GM19025 (cell line): ENCODE data around the gene MTUS2.
"Not testable (repeated sequence)": the region's sequence is repeated elsewhere in the genome, so short reads cannot be mapped to it uniquely, and the experiment has no call there.

Experiments
- ATAC-seq: cut with Tn5 transposase; IDR thresholded peaks from one replicate; pipeline ENCODE4 v1.9.1; 2021; ENCODE audit warnings: mild to moderate bottlenecking, low read depth, moderate library complexity; ENCODE audit not compliant: unreplicated experiment

Gene MTUS2

DNA sequence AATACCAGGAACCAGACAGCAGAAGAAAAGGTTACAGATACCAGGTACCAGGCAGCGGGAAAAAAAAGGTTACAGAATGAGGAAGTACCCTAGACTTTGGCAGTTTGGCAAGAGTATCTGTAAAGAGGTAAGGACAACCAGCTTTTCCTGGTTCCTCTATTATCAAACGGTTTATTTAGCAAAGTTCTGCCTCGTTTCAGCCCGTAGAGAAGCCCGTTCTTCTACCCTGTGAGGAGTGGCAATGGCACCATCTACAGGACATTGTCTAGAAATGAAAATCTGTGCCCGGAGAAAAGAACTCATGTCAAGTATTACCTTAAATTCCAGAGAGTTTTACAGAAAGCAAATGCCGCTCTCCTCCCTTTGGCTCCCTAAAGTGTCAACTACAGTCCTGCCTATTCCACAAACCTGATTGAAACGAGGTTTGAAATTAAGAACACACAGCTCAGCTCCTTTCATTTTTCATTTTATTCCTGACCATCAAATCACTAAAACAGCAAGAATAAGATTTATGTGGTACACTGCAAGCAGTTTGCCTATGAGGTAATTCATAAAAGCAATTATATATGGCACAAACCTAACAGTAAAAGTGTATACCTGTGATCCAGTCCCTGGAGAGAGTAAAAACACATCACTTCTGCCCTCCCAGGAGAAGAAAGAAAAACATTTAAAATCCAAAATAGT is 549.1 kb downstream of the MTUS2 start:
- no peak for ATAC-seq

DNA sequence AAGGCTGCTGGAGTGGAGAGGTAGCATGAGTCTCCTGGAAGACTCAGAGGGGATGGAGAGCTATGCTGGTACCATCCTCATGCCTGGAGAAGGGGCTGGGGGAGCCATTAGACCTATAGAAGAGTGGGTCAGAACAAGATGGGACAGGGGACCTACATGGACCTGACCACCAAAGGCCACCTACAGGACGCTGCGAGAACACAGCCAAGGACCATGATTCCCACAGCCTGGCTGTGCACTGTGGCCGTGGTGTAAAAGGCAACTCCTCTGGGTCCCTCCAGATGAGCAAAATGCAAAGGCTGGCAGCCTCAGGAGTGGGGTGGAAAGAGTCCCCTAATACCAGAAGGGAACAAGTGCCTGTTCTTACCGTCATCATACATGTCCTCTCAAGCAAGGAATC is 559.1 kb downstream of the MTUS2 start:
- ATAC-seq, result no peak

DNA sequence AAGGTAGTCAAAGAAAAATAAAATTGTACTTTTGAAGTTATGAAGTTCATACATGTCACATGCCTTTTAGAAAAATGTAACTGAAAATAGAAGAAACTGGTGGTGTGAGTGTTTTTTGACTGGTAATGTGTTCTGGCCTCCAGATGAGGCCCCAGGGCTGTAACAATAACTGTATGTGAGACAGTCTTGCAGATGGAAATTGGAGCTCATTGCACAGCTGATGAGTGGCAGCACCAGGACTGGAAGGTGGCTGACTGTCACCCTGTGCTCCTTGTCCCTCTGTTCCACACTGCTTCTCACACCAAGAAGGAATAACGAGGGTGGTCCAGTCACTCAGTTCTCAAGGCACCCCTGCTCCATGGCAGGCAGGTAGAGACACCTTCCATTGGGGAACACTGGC is 559.7 kb downstream of the MTUS2 start:
- no peak for ATAC-seq

DNA sequence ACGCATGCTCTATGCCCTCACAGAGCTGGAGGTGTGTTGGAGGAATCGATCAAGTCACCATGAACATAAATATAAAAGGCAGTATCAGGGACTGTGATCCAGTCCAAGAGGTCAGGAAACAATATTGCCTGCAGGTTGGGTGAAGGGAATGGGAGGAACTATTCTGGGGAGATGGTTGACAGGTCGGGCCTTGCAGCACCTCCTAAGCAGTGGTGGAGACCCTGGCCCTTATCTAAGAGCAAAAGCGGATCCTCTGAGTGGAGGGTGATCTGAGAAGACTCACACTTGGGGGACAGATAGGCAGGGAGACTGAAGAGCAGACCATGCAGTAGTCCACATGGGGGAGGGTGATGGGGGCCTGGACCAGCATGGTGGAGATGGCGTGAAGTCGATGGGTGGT is 561.9 kb downstream of the MTUS2 start:
- ATAC-seq, result no peak

DNA sequence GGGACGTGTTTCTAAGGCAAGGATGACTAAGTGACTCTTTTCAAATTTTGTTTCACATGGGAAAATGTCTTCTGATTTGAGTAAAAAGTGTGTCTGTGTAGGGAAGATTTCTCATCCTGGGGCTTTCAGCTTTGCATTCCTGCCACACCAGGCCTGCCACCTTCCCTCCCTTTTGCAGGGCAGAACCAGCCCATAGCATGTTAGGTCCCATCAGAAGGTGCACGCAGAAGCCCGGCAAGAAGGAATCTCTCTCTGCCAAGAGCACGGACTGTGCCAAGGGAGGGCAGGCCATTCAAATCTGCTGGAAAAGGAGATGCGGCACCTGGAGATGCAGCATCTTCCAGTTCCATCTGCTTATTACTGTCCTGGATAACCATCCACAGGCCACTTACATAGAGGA is 563.3 kb downstream of the MTUS2 start:
- no peak for ATAC-seq

DNA sequence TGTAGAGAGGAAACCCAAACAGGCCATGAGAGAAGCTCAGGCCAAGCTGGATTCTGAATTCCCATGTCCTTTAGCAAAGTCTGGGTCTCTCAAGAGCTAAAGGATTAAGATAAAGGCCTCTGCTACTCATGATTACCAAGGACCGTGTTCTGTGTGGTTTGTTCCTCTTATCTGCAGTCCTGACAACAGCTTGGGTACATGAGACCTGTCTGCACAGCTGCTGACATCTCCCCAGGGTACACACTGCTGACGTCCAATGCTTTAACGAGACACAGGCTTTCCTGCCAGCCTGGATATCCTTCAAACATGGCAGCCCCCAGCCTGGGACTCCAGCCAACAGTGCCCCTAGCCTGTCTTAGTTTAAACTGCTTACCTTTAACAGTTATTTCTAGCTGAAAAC is 564.3 kb downstream of the MTUS2 start:
- ATAC-seq, result no peak

DNA sequence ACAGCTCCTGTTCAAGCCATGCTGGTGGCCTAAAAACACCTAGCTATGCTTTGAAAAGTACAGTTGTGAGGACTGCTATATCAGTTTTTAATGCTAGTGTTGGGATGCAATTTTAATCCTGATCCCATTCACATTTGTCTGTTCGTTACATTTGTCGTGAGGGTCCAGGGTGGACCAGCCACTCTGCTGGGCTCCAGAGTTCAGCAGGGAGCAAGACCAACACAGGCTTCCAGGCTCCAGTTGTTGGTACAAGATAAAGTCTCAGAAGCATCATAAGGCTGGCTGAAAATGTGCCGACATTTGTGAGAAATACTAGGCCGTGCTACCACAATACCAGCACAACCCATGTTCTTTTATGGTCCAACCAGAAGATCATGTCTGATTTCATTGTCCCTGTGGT is 564.7 kb downstream of the MTUS2 start:
- no peak for ATAC-seq

DNA sequence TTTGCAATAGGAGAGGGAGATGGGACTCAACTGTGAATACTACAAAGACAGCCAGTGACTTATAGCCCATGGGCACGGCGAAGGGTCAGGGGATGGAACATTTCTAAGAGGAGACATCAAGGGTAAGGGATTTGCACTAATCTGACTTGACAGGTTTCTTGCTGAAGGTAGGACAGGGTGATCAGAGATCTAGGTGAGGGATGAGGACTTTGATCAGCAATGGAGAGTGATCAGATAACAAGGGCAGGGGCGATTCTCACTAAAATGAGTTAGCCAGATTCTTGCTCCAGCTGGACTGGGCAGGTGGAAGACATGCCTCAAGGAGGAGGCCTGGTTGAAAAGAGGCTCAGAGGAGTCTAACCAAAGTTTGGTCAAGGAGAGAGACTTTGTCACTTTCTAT is 566.1 kb downstream of the MTUS2 start:
- ATAC-seq, result no peak

DNA sequence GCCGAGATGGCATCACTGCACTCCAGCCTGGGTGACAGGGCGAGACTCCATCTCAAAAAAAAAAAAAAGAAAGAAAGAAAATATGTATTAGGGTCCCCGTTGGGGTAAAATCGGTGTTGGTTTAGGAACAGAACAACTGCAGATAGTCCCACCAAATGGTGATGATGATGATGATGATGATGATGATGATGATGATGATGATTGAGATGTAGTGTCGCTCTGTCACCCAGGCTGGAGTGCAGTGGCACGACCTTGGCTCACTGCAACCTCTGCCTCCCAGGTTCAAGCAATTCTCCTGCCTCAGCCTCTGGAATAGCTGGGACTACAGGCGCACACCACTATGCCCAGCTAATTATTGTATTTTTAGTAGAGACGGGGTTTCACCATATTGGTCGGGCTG is 570.5 kb downstream of the MTUS2 start:
- ATAC-seq, result not testable (repeated sequence)

DNA sequence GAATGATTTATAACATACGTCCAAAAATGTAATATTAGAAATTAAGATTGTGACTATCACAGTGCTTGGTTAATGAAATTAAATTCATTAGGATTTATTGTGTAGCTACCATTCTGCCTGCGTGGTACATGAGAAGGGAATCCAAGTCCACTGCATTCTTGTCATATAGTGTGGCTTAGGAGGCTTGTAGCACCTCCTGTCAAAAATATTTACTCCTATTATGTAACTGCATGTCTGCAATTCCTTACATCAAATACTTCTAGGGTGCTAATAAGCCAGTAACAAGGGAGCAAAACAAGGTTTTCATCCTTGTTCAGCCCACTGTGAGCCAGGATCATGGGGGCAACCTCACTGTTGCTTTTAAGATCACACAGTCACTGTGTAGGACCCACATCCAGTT is 576.3 kb downstream of the MTUS2 start:
- ATAC-seq, result no peak

DNA sequence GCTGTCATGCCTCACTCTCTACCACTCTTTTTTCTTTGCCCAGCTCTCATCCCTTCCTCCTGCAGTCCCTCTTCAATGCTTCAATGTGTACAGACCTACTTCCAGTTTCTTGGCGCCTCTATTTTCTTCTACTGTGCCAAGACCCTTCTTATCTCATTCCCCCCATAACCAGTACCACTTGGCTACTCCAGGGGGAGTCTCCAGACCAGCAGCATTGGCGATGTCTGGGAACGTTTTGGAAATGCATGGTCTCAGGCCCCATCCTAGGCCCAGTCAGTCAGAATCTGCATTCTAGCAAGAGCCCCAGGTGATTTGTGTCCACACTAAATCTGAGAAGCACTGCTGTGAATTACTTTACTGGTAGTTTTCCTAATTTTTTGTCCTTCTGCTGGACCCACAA is 577.1 kb downstream of the MTUS2 start:
- ATAC-seq, result no peak

DNA sequence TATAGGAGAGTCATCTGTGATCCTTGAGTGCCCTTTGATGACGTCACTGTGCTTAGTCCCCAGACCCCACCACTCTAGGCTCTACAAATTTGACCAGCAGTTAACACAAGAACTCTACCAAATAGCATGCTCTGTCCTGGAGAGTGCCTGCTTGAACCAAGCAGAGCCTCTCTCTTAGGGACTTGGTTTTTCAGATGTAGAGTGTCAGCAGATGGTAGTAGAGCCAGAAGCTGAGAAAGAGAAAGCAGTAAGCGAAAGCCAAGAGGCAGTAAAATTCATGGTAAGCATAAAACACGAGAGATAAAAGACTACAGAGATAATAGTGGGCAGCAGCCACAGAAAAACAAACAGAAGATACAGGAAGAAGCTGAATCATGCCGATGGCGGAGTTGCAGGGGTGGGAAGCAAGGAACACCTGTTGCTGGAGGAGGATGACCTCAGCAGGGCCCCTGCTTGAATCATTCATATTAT is 582.1 kb downstream of the MTUS2 start:
- ATAC-seq, result no peak

DNA sequence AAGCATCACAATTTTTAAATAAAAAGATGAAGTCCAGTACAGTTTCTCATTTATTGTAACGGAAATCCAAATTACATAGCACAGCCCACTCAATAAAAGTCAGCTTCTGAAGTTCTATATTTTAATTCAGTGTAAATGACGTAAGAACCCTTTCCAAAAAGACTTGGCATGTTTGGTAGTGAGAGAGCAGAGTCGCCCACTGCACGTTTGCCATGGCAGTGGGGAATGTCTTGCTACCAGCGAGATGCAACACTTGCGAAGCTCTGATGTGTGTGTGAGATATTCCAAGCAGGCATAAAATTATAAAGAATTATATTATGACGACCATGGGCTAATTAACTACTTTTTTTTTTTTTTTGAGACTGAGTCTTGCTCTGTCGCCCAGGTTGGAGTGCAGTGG is 585.3 kb downstream of the MTUS2 start:
- no peak for ATAC-seq

DNA sequence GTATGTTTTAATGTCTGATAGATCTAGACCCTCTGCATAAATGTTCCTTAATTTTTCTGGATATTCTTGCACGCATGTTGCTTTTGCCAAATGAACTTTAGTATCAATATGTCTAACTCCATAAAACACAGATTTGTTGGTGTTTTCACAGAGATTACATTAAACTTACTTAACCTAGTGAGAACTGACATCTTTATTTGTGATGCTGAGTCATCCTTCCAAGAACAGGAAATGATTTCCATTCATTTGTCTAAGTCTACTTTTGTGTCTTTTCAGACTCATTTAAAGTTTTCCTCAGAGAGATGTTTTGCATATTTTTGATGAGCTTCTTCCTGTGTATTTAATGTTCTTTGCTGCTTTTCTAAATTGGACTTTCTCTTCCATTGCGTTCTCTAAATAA is 591.3 kb downstream of the MTUS2 start:
- ATAC-seq, result no peak

DNA sequence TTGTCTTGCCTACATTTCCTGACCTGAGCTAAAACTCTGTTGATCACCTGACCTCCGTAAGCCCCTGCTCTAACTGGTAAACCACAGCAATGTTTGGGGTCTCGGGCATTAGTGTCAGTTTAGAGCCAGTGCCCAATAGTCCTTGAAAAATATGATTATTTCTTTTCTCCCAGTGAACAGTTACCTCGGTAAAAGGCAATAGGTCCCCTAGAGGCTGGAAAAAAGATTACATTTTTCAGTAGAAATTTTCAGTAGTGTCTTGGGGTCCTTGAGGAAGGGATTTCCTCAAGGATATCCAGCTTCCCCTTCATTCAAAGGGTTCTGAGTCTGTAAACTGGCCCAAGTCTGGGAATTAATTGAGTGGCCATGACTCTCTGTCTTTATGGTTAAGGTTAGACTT is 597.9 kb downstream of the MTUS2 start:
- no peak for ATAC-seq

DNA sequence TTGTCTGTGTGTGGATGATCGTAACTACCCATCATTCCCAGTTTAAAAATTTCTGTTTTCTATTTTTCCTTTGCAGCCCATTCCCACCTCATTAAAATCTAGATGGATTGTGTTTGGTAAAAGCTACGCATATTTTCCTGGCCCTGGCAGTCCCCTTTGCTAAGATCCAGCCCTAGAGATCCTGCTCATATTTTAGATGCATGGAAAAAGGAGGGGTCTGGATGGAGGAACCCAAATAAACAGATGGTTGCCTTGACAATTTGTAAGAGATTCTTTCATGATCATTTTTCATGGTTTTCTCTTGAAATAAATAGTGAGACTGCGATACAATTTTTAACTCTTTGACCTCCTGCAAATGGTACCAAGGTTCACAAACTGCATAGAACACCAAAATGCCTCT is 601.0 kb downstream of the MTUS2 start:
- ATAC-seq, result no peak

DNA sequence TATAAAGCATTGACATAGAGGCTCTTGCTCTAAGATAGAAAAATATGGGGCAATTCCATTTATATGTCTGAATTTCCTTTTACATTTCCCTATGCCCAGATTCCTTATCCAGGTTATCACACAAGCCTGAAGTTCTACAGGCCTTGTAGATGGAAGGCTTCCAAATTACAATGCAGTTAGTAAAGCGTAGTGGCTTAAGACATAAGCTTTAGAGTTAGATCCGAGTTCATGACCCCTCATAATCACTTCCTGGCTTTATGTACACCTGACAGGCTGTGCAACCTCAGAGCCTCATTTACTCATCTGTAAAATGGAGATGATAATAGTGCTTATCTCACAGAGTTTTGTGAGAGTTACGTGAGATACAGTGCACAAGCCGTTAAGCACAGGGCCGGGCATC is 601.9 kb downstream of the MTUS2 start:
- ATAC-seq, result no peak

DNA sequence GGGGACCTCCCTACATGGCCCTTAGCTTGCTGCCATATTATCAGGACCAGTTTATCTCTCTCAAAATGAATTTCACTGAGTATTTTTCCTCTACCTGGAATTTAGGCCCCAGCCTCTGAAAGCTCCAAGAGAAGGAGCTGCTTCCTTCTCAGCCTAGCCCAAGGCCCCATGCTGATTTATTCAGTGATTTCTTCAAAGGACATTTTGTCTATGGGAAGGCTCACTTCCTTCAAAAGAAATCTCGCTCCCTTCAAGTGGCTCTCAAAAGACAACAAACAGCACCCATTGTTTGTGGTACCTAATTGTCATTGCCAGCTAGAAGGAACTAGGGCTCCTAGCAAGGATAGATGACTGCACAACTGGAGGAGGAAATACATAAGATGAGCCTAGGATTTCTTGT is 602.9 kb downstream of the MTUS2 start:
- ATAC-seq, result no peak

DNA sequence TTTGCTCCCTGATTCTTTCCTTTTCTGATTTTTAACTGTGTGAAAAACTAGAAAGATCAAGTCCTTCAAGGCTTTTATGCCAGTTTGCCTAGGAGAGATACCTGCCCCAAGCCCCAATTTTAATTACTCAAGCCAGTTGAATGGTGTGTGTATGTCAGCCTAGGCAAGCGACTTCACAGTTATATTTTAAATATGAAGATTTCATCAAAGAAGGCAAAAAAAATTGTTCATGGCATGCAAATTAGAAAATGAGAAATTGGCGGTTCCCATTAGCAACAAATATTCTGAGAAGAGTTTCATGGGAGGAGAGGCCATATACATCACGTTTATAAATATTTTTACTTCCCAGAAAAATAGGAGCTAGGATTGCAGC is 607.8 kb downstream of the MTUS2 start:
- no peak for ATAC-seq

DNA sequence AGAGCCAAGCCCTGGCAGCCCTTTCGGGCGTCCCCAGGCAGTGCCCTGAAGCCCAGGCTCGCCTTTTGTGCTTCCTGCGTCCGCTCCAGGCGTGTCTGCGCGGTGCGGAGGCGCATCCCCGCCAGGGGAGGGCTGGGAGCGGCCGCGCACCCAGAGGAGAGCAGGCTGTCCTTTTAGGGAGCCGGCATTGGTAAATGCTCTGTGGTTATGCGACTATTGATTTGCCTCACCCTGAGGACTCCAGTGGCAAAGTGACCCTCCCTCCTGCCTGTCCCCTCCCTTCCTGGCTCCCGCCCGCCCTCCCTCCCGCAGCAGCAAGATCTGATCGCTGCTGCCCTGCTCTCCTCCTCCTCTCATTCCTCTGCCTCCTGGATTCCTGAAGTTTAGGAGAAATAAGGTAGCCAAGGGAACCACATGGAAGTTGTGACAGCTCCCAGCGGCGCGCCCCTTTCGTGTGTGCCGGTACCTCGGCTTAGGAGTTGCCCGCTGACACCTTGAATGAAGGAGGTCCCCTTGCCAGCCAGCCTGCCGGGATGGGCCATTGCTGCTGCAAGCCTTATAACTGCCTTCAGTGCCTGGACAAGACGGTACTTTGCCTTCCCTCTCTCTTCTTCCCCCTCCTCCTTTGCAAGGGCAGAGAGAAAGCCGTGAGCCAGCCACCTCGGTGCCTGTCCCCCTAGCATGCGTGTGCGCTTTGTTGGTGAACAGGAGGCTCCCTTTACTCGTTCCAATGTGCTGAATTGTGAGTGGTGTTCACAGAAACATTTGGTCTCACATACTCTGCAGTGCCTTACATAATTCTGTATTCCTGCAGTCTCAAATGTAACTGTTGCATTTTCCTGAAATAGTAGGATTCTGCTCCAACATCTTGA is 608.4 kb downstream of the MTUS2 start:
- ATAC-seq, result no peak

DNA sequence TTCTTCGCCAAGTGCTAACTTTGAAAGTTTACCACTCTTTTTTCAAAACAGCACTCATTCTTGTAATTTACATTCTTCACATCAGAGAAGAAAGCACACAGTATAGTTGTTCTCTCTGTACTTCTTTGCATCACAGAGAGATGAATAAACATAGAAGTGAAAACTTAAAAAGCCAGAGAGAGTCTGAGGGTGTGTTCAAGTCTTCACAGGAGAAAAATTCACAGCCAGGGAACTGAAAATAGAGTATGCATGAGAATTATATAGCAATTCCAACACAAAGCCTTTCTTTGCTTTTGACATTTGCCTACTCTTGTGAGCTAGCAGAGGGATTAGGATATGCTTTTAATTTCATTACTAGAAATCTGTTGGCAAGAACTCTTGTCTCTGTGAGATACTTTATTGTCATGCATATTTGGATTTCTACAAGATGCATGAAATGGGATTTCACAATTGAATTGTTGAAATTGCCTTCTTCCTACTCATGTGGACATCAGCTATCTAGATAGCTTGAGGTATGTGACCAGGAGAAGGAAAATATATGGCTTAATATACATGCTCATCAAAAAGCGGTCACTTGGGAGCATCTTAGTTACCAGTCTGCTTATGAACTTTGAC is 609.3 kb downstream of the MTUS2 start:
- ATAC-seq, result no peak
